Neural cell (in vitro differentiated cells): Measurements from ENCODE around the gene ASTN1.

Experiments used
- CTCF ChIP-seq: fragments of 450-650 bp; IDR thresholded peaks from 2 replicates; pipeline ENCODE4 v1.5.1; 2014; ENCODE audit warnings: antibody characterized with exemption, mild to moderate bottlenecking, moderate library complexity; ENCODE audit not compliant: poor library complexity, severe bottlenecking
- EZH2 ChIP-seq: fragments of 200-600, 300-800 bp; shearing (Covaris generic), sonication (generic); IDR thresholded peaks from 2 replicates; pipeline ENCODE4 v1.6.1; 2014; ENCODE audit warnings: antibody characterized with exemption, low read length, borderline replicate concordance, mild to moderate bottlenecking; ENCODE audit not compliant: insufficient read depth, poor library complexity, severe bottlenecking
- POLR2AphosphoS5 ChIP-seq: IDR thresholded peaks from 2 replicates; pipeline ENCODE4 v1.6.1; 2012
- REST ChIP-seq: IDR thresholded peaks from 2 replicates; pipeline ENCODE4 v1.6.1; 2012; ENCODE audit warnings: borderline replicate concordance
- SMC3 ChIP-seq: fragments of 450-650 bp; conservative IDR thresholded peaks from 2 replicates; pipeline ENCODE4 v1.6.1; 2014; ENCODE audit warnings: antibody characterized with exemption, mild to moderate bottlenecking, moderate library complexity; ENCODE audit not compliant: poor library complexity
- TAF1 ChIP-seq: IDR thresholded peaks from 2 replicates; pipeline ENCODE4 v1.6.1; 2012; ENCODE audit warnings: low read depth

- TF ChIP-seq POLR2AphosphoS5 = no peak
- no peak for TF ChIP-seq EZH2
- no peak for TF ChIP-seq CTCF
- no peak for TF ChIP-seq SMC3
- TF ChIP-seq TAF1 = no peak
- no peak for TF ChIP-seq REST
Observed at GRCh38 chr1:177023249-177023648, 141.3 kb downstream of the ASTN1 start.
